OCI-M2 (cell line): ENCODE data around the gene CDK18.
"Not testable (repeated sequence)": the region's sequence is repeated elsewhere in the genome, so short reads cannot be mapped to it uniquely, and the experiment has no call there.

ENCODE experiments used
- DNase-seq: peaks from one replicate; lab custom pipeline; 2025; ENCODE audit not compliant: unreplicated experiment; lab: John Stamatoyannopoulos, UW

The CDK18 gene

DNA sequence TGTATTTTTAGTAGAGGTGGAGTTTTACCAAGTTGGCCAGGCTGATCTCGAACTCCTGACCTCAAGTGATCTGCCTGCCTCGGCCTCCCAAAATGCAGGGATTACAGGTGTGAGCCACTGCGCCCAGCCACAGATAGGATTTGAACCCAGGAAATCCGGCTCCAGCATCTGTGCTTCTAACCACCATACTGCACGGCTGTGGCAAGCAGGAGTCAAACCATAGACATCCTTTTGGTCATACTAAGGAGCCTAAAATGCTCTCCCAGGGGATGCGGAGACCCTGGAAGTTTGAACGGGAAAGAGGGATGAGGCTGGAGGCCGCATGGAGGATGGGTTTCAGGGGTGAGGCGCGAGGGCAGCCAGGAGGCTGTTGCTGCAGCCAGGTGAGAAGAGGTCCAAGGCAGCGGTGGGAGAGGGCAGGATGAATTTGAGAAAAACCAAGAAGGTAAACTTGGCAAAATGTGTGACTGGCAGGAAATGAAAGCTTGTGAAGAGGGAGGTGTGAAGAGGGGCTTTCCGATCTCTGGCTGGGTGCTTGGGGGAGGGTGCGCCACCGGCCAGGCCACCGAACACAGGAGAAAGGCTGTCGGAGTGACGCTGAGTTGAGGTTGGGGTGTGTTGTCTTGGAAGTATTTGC, 24.0 kb upstream of the CDK18 start:
- no peak for DNase-seq

DNA sequence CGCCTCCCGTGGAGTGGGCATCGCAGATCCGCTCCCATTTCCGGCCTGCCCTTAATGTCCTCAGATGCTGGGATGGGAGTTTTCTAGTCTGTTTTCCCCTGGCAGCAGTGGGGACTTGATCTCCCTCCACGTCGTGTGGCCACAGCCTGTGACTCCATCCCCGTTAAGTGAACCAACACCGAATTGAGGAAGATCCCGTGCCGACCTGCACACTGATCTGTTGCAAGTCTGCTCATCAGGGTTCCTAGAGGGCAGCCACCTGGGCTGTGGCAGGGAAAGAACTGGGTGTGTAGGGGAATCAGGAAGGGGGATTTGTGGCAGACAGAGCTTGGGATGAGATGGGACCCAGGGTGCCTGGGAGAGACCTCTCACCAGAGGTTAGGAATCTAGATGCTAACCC, 23.3 kb upstream of the CDK18 start:
- no peak for DNase-seq

DNA sequence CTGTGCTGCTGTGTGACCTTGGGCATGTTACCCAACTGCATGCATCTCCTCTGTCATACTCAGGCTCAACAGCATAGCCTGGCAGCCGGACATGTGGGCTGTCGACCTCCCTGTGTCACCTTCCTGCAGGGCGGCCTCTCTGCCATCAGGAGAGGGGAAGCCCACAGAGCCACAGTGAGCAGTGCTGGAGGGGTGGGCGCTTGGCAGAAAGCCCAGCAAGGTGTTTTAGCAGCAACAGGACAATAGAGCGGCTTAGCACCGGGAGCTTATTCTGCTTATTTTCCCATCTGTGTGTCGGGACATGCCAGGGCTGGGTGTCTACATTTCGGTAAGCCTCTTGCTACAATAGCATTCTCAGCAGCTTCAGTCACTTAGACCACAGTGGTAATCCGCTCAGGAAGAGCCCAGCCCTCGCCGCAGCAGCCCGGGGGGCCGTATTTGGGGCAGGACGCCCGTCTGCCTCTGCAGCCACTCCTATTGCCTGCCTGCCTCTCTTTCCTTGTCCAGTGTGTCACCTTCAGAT, 22.8 kb upstream of the CDK18 start:
- DNase-seq = no peak

DNA sequence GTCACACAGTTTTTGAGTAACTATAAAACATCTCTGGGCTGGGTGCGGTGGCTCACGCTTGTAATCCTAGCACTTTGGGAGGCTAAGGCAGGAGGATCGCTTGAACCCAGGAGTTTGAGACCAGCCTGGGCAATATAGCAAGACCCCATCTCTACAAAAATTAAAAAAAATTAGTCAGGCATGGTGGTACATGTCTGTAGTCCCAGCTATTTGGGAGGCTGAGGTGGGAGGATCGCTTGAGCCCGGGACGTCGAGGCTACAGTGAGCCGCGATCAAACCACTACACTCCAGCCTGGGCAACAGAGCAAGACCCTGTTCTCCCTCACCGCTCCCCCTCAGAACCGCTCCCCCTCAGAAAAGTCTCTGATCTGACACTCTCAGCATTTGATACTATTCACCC, 21.9 kb upstream of the CDK18 start:
- not testable (repeated sequence) for DNase-seq

DNA sequence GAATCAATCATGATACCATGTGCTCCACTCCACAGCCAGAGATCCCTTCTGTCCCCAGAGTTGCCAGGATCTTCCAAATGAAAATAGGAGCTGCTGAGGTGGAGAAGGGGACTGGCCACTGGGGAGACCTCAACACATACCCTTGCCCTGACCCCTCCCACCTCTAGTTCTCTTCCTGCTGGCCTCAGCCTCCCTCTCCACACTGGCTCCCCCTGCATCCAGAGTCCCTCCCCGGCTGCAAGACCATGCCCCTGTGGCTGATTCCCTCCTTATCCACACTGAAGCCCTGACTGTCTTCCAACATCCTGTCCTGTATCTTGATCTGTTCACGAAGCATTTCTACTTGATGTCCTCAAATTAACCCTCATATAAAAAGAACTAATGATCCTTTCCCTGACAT, 21.1 kb upstream of the CDK18 start:
- no peak for DNase-seq

DNA sequence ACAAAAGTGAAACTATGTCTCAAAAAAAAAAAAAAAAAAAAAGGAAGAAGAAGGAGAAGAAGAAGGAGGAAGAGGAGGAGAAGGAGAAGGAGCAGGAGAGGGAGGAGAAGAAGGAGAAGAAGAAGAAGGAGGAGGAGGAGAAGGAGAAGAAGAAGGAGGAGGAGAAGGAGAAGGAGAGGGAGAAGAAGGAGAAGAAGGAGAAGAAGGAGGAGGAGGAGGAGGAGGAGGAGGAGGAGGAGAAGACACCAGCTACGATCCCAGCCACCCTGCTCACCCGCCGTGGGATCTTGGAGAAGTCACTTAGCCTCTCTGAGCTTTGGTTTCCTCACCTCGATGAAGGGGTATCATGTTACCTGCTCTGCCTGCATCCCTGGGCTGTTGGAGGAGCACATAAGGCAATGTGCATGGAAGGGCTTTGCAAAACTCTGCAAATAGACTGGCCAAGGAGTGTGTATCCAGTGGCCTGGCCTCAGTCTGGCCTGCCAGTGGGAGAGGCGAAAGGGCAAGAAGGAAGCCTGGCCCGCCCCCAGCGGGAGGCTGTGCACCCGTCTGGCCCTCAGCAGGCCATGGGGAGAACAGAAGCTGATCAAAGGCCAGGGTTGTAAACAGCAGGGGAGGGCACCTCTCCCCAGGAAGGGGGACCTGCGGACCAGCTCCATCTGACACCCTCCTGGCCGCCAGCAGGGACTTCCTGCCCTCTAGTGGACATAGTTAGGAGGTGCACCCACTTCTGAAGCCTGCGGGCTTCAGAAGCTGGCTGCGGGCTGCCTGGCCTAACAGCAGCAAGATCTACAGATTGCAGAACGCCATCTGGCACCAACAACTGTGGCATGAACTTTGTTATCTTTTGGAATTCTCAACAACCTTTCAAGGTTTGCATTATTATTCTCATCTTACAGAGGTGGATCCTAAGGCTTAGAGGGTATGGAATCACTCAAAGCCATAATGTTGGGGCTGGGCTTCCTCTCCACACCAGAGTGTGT, 19.2 kb upstream of the CDK18 start:
- no peak for DNase-seq

DNA sequence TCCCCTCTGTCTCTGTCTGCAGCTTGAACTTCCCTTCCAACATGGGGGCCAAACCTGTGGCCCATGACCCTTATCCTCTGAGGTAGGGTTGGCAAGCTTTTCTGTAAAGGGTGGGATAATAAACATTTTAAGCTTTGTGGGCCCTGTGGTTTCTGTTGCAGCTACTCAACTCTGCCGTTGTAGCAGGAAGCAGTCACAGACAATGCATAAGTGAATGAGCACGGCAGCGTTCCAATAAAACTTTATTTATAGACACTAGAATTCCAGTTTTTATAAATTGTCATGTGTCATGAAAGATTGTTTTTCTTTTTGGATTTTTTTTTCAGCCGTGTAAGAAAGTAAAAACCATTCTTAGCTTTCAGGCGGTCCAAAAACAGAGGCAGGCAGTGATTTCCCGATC, 18.2 kb upstream of the CDK18 start:
- no peak for DNase-seq

DNA sequence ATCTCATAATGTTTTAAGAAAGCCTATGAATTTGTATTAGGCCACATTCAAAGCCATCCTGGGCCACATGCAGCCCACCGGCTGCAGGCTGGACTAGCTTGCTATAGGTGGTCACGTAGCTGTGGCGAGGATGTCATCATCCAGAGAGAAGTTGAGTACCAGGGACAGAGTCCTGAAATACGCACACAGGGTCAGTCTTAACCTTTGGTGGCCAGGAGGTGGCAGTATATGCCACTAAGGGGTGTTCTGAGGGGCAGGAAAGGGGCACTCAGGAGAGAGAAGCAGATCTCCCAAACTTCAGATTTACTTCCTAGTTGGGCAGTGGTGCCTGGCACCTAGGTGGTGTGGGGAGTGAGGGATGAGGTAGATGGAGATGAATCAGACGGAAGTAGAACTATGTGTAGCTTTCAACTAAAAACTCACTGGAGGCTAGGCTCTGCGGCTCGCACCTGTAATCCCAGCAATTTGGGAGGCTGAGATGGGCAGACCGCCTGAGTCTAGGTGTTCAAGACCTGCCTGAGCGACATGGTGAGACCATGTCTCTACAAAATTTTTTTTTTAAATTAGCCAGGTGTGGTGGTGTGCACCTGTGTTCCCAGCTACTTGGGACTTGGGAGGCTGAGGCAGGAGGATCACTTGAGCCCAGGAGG, 16.3 kb upstream of the CDK18 start:
- DNase-seq = no peak

DNA sequence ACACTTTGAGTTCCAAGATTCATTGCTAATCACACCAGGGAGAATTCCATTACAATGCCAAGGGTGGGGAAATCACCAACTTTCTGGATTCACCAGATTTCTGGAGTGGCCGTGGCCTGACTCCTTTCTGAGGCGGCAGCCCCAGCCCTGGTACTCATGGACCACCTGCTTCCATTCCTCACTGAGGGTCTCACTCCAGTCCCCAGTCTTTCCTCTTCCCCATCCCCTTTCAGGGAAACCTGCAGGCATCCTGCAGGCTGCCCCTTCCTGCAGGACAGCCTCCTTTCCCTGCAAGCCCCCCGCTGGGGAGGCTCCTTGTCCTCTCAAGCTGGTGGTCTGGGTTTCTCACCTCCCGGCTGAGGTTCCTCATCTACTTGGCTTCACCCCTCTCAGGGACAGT, 12.7 kb upstream of the CDK18 start:
- DNase-seq = no peak

DNA sequence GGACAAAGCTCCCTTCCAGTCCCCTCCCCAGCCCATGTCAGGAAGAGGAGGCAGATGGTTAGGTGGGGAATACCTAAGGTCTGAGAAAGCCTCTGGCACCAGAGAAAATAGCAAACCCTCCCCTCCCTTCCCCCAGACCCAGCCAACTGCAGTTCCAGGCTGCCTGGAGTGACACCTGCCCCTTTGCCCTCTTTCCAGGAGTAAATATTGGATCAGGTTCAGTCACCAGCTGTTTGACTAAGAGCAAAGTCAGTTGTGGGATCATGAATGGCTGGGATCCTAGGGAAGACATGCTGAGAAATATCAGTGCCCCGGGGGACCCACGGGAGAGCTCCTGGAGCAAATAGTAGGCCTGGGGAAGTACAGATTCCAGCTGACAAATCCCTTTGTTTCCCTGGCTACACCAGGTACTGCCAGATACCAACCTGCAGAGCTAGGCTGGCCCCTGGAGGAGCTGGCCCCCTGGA, 12.2 kb upstream of the CDK18 start:
- DNase-seq = no peak

DNA sequence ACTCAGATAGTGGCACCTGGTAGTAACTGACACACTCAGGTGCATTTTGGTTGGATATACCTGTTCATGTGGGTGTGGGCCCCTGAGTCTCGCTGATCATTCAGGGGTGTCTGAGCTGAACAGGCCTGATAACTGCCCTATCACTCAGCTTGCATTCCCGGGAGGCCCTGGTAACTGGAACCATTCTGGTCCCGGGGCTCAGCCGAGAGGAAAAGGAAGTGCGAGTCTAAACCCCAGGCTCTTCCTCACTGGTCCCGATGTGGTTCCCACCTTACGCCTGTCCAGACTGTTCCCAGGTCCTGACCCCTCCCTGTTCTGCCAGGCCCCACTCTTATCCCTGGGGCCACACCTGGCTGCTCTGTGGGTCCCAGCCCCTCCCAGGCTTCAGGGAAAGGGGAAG, 11.7 kb upstream of the CDK18 start:
- no peak for DNase-seq

DNA sequence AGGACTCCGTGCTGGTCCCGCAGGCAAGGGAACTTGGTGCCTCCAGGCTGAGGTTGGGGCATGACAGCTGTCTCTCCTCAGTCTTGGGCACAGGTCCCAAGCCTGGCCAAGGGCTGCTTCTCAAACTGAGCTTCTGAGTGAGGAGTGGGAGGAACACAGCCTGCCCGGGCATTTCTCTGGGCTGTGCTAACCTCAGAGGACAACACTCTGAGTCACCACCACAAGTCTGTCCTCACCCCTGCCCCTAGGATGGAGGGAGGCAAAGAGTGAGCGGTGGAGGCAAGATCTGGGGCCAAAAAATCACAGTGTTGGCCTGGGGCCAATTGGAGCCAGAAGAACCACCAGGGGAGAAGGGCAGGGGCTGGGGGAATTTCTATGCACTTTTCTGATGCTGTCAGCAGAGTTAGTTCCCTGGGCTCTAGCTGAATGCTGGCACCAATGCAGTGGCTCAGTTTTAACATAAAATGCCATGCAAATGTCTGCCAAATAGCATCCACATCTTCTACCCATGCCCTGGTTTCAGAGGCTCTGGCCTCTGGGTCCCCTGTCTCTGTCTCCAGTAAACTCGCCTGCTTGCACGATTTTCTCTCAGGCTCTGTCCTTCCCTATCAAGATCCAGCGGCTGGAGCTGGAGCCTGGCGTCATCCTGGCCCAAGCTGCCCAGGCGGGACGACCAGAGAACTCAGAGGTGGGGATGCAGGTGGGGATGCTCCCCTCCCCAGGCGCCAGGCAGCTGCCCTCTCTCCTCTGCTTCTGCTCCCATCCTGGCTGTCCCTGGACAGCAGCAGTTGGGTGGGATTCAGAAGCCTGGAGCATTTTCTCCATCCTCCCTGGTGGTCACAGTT, 11.0 kb upstream of the CDK18 start:
- no peak for DNase-seq

DNA sequence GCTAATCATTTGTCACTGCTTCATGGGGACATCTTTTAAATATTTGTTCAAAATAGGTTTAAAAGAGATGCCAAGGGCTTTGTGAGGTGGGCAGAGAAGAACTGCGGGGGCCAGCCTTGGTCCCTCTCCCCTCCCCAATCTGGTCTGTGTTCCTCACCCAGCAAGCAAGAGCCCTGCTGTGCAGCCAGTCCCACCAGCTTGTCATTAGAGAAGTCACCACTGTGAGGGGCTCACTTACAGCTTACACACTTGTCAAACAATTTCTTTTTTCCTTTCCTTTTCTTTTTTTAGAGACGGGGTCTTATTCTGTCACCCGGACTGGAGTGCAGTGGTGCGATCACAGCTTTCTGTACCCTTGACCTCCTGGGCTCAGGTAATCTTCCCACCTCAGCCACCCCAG, 10.4 kb upstream of the CDK18 start:
- DNase-seq = no peak

DNA sequence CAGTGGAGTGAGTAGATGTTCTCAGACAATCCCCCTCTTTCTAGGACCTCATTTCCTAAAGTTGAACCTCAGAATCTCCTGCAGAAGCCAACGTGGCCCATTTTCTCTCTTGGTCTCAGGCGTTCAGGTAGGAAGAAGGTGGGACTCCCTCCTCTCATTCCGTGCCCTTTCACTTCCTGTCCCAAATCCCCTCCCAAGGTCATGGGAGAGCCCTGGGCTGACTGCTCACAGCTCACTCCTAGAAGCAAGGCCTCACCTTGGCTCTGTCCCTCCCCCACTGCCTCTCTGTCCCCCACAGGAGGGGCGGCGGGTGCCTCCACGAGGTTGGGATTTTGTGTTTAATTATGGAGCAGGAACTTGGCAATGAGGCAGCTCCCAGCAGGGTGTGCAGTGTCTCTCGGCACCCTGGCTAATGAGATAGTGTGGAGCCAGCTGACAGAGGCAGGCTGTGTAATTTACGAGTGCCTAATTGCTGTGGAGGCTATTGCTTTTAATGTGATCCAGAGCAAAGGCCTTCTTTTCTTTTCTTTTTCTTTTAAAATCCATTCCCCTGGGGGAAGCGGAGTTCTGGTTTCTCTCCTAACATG, 9.1 kb upstream of the CDK18 start:
- no peak for DNase-seq

DNA sequence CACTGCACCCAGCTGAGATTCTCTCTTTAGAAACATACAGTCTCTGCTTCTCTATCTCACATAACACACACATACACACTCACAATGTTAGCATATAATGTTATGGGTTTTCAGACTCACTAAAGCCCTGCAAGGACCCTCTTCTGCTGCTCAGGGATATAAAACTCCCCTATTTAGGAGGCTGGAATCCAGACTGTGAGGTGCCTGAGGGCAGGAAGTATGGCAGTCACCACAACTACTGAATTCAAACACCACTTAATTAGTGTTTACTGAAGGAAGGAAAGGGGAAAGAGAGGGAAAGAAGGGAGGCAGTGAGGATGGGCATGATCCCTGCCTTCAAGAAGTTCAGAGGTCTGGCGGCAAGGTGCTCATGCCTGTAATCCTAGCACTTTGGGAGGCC, 7.8 kb upstream of the CDK18 start:
- DNase-seq = no peak

DNA sequence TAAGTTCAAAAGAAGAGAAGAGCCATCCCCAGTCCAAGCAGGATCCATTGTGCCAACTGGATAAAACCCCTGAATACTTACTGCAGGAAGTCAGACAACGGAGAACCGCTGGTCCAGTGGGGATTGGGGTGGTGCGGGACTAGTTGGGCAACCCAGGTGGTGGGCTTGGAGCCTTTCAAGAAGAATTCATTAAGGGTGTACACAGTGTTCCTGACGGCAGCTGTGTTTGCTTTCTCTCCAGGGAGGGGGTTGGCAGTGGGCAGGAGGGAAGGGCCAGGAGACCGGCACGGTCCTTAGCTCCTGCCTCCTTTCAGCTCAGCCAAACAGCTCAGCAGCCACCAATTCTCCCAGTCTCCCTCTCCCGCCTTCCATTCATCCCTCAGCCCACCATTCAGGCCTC, 7.1 kb upstream of the CDK18 start:
- DNase-seq = no peak

DNA sequence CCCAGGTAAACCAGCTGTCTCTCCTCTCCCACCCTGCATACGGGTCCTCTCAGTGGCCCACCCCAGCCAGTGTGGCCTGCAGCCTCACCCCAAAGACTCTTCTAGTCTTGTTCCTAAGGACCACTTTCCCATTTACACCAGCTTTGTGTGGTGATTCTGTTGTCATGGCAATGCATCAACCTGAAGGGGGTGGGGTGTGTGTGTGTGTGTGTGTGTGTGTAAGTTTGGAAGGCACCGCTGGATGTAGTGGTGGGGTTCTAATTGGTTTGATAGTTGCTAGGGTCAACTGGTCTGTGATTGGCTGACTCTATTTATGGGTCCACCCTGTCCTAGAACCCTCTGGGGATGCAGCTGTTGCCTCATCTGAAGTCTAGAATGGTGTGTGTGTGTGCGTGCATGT, 4.7 kb upstream of the CDK18 start:
- no peak for DNase-seq

DNA sequence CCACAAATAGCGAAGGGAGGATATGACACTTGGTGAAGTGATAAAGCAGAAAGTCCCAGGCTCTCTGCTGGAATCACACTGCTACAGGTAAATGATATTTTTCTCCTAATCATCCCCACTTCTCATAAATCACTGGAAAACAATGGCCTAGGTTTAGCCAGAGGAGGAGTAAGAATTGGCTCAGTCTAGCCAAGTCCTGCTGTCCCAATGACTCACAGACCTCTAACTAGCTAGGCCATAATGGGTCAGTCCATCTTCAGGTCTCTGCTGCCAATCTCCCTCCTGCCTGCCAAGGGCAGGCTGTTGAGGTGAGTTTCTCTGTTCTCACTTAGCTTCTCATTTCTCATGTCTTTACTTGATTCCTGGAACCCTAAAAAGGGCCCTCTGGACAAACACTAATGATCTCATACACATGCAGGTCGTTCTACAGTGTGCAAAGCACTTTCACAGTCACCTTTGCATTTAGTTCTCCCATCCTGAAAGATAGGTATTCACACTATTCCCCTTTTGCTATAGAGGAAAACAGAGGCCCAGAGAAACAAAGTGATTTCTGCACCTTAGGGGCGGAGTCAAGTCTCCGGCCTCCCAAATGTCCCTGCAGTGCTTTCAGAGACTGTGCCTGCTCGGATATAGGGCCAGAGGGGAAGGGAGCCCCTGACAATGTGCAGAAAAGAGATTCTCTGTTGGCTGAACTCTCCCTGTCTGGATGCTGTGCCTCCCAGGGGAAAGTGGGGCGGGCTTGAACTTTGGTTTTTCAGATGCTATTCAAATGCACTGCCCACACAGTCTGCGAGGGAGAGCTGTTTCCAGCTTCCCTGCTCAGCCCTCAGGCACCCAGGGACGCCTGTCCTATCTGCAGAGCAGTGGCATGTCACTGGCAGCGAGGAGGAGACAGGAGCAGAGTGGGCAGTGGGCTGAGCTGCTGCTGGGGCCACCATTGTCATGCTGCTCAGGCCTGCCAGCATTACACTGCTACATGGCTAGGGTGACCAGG, 3.9 kb upstream of the CDK18 start:
- no peak for DNase-seq

DNA sequence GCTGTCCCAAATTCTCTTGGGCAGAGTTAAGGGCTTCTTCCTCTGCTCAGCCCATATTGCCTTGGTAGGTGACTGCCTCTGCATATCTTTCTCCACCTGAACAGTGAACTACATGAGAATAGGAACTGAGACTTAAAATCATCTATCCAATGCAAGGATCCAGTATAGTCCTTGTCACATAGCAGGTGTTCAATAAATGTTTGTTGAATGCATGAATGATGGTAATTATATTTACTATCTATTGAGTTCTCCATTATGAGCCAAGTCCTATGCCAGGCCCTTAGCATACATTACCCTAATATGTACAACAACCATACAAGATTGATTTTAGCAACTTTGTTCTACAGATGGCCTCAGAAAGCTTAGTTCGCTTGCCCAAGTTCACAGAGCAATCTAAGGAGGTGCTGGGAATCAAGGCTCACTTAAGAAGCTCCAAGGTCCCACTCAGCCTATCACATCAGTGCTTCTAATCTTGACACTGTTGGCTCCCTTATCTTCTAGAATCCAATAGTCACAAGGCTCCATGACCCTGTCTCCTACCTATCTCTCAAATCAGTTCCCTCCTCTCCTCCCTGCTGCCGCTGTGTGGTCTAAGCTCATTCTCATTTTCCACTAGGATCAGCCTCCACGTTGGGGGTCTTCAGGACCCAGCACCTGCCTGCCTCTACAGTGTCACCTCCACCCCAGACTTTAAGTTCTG, 2.2 kb upstream of the CDK18 start:
- no peak for DNase-seq
